Measurements from ENCODE around the gene NGLY1.

DNA sequence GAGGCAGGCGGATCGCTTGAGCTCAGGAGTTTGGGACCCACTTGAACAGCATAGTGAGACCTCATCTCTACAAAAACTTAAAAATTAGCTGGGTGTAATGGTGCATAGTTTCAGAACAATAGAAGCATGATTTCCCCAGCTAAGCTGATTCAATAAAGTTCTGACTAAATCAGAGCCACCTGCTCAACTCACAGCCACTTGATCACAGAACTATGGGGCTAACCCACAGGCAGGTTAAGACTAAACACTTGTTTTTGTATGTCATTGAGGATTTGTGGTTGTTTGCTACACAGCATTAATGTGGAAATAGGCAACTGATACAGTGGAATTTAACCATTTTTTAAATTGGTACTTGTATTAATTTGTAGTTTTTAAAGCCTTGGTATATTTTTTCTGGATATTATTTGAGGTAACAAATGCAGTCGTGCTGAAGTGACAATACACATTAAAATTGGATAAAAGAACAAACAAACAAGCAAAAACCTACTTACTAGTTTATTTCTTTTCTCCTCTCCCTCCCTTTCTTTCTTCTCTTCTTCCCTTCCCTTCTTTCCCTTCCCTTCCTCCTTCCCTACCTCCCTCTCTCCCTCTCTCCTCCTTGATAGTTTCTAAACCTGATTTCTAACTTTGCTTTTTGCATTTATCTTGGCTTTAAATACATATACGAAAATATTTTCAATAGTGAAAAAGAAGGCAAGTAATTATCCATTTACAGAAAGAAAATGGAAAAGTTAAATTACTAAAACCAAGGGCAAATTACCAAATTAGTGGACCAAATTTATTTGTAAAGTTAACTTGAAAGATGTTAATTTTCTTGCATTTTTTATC is 38.7 kb upstream of the NGLY1 start:
- TF ChIP-seq GATA2 (IDR thresholded peaks at IDR 0.05; ENCODE audit: low read depth, low read length) = no peak
- TF ChIP-seq GATA3 (IDR thresholded peaks at IDR 0.05; ENCODE audit: low read depth, low read length) = no peak
